Activated T-helper 1 cell treated with anti-CD3 and anti-CD28 coated beads, Interleukin-12 subunit alpha, Interleukin-12 subunit beta, Interleukin-2, Interleukin-4 antibody, amounts not matched to agents 30 ng/mL and 10 ng/mL and 1 ng/mL, durations not matched to agents 14 hours and 24 hours and 36 hours (primary cell): ENCODE results near the gene PLEKHG4B. TPM values are rescaled to one million over a fixed set of nuclear protein-coding genes. Genes with fewer than 3 reads are reported as not detected.
"Not testable (repeated sequence)": the region's sequence is repeated elsewhere in the genome, so short reads cannot be mapped to it uniquely, and the experiment has no call there.

Experiments used
- DNase-seq: peaks from one replicate; pipeline ENCODE4 v3.0.0; 2021; ENCODE audit warnings: low spot score
- H3K27ac Mint-ChIP-seq: one replicate; pipeline ENCODE4 v1.8.0; 2021; ENCODE audit warnings: mild to moderate bottlenecking, mixed read lengths
- H3K27me3 Mint-ChIP-seq: one replicate; pipeline ENCODE4 v1.8.0; 2022; ENCODE audit warnings: mild to moderate bottlenecking, moderate library complexity, mixed read lengths; ENCODE audit not compliant: insufficient read depth
- H3K36me3 Mint-ChIP-seq: one replicate; pipeline ENCODE4 v1.8.0; 2021; ENCODE audit warnings: low read depth, mixed read lengths
- H3K4me1 Mint-ChIP-seq: one replicate; pipeline ENCODE4 v1.8.0; 2021; ENCODE audit warnings: low read depth, mixed read lengths
- H3K4me3 Mint-ChIP-seq: one replicate; pipeline ENCODE4 v1.8.0; 2021; ENCODE audit warnings: mild to moderate bottlenecking, moderate library complexity, mixed read lengths
- H3K9me3 Mint-ChIP-seq: one replicate; pipeline ENCODE4 v1.8.0; 2021; ENCODE audit warnings: mixed read lengths
- intact Hi-C: fragments of 100-400 bp; cut with micrococcal nuclease; formaldehyde crosslinking; loops from one replicate; pipeline ENCODE4 v1.15.1; 2024
- total RNA-seq: library from RNA; stranded (reverse); gene quantifications from 2 replicates; pipeline ENCODE4 v1.2.3, GENCODE V29; 2022

Gene PLEKHG4B
- total RNA-seq, 1 donor from 2014 or later, result not detected

- H3K4me1 Mint-ChIP-seq, result no peaks in the 10 kb centered on the region
- DNase-seq, result no peak
- H3K27me3 Mint-ChIP-seq, result no peaks in the 10 kb centered on the region
- H3K27ac Mint-ChIP-seq, result no peak overlapping the region
- peaks cover 15% of the 10 kb centered on the region for H3K36me3 Mint-ChIP-seq
- H3K4me3 Mint-ChIP-seq, result no peak overlapping the region
- intact Hi-C loops, result no loop called here
- H3K9me3 Mint-ChIP-seq, result no peaks in the 10 kb centered on the region
Measured at GRCh38 chr5:200985-201384, 109.0 kb downstream of the PLEKHG4B start.

DNA sequence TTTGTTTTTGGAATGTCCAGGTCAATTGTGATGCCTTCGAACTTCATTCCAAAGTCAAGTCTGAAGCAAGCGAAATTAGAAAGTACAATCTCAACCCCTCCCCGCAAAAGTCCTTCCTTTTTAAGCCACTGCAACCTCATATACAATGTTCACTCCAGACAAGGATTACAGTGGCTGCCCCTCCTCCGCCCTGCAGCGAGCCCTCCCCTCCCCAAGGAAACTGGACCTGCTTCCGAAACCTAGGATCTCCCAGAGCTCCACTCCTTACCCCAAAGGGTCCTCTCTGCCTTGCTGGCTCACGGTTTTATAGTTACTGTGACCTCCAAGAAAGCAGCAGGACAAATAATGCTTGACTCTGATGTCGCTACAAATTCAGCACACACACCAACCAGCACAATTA lies 109.7 kb downstream of the PLEKHG4B start:
- Mint-ChIP-seq H3K9me3 (no peaks in the 10 kb centered on the region), H3K27ac (no peak overlapping the region), H3K4me1 (no peaks in the 10 kb centered on the region), H3K27me3 (no peaks in the 10 kb centered on the region), H3K36me3 (peaks cover 15% of the 10 kb centered on the region), H3K4me3 (no peak overlapping the region)
- intact Hi-C loops, result no loop called here
- no peak for DNase-seq

DNA sequence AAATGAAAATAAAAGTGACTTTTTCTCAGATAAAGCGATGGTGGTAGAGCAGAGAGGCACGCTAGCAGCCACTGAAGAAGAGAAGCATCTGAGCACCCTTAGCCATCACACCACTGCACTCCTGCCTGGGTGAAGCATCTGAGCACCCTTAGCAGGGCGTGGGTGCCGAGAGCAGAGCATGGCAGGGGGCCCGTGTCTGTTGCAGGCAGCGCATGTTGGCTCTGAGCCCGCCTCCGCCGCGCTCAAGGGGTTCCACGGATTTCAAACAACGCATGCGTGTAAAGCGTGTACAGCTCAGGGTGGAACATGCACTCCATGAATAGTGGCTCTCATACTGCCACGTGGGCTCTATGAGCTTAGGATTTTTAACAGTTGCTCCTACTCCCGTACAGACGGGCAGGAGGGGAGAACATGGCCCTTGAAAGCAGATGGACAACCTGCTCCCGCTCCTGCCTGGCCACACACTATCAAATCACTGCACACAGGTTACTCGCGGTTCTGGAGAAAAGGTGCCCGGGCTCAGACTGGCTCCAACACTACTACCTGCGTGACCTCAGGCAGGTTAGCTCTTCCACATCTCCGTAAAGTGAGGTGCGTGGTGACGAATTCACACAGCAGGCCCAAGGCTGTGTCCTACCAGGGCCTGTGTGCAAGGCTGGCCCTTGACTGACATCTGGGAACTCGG lies 111.4 kb downstream of the PLEKHG4B start:
- peaks cover 24% of the 10 kb centered on the region for H3K36me3 Mint-ChIP-seq
- no peak overlapping the region for H3K4me3 Mint-ChIP-seq
- H3K27me3 Mint-ChIP-seq, result no peaks in the 10 kb centered on the region

DNA sequence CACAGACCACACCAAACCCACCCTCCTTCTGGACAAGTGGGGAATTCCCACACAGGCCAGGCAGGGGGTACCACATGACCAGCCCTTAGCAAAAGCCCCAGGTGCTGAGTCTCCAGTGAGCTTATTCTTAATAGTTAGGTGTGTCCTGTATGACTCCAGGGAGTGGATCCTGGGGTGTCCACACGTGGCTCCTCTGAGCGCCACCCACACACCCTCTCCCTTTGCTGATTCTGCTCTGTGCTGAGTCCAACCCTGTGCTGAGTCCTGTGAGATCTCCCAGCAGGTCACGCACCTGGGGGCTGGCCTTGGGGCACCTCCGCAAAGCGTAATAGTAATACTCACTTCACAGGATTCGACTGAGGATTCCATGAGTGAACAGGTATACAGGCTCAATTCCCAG lies 112.0 kb downstream of the PLEKHG4B start:
- Mint-ChIP-seq H3K27ac (no peak overlapping the region), H3K4me3 (no peak overlapping the region), H3K9me3 (no peaks in the 10 kb centered on the region), H3K36me3 (peaks cover 24% of the 10 kb centered on the region), H3K4me1 (peaks cover 6% of the 10 kb centered on the region), H3K27me3 (no peaks in the 10 kb centered on the region)
- no peak for DNase-seq
- intact Hi-C loops, result no loop called here

More for the DNA sequence above, 111.4 kb downstream of the PLEKHG4B start:
- no peak for DNase-seq
- intact Hi-C loops, result no loop called here
- no peaks in the 10 kb centered on the region for H3K9me3 Mint-ChIP-seq
- peaks cover 6% of the 10 kb centered on the region for H3K4me1 Mint-ChIP-seq
- no peak overlapping the region for H3K27ac Mint-ChIP-seq

DNA sequence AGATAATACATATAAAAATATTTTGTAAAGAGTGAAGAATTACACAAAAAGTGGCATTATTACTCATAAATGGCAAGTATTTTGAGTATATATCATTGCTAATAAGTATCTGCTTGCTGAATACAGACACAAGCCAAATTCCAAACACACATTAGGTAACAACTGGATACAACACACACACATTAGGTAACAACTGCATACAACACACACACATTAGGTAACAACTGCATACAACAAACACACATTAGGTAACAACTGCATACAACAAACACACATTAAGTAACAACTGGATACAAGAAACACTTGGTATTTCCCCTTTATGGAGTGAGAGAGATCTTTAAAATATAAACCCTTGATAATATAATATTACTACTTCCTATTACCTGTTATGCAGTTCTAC lies 112.5 kb downstream of the PLEKHG4B start:
- Mint-ChIP-seq H3K9me3 (no peaks in the 10 kb centered on the region), H3K27me3 (no peaks in the 10 kb centered on the region), H3K4me3 (no peak overlapping the region), H3K27ac (peak overlapping the region; percentile 49), H3K4me1 (peaks cover 7% of the 10 kb centered on the region), H3K36me3 (peaks cover 24% of the 10 kb centered on the region)
- no peak for DNase-seq
- intact Hi-C loops, result no loop called here

DNA sequence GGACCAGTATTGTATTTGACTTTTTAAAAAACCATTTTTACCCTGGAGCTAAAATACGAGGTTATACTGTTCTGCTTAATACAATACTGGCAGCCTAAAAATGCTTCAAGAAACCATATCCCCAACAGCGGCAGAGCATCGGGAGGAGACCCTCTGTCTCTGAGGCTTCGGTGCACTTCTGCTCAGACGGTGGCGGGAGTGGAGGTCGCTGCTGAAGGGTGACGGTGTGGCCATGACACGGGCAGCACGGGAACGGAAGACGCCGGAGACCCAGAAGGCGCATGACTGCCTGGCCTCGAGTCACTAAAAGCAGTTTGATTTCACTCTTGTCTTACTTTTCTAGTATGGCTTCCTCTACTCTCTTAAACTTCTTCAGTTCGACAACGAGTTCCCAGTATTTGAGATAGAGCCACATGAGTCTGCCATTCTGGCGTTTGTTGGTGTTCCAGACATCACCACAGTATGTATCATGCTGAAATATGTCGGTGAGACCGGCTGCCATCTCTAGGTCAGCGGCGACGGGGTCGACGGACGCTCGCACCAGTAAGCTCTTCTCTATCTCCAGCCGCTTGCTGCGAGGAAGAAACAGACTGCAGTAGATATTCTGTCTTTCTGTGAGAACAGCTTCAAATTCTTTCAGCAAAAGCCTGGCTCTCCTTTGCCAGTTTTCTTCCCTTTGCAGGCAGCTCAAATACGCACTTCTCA lies 113.2 kb downstream of the PLEKHG4B start:
- DNase-seq, result no peak
- no peak overlapping the region for H3K4me3 Mint-ChIP-seq
- H3K36me3 Mint-ChIP-seq, result peaks cover 24% of the 10 kb centered on the region
- H3K4me1 Mint-ChIP-seq, result peaks cover 12% of the 10 kb centered on the region
- H3K9me3 Mint-ChIP-seq, result no peaks in the 10 kb centered on the region
- no peaks in the 10 kb centered on the region for H3K27me3 Mint-ChIP-seq
- no peak overlapping the region for H3K27ac Mint-ChIP-seq
- intact Hi-C loops, result no loop called here

DNA sequence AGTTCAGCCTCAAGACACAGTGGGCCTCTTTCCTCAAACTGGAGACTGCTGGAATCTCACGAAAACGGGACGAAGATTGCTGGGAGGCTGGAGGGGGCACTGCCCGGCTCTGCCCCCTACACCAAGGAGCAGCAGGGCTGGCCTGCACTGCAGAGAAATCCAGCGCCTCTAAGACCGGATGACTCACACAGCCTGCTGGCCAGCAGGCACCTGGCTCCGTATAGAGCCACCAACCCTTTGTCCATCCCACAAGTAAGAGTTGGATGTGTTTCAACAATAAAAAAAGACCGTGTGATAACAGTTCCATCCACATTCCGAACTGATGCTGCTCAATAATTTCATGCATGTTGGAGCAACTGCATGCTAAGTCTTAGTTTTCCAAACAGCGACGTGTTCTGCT lies 114.4 kb downstream of the PLEKHG4B start:
- peaks cover 24% of the 10 kb centered on the region for H3K36me3 Mint-ChIP-seq
- no peaks in the 10 kb centered on the region for H3K9me3 Mint-ChIP-seq
- no peak for DNase-seq
- intact Hi-C loops, result no loop called here
- no peak overlapping the region for H3K4me3 Mint-ChIP-seq
- H3K27me3 Mint-ChIP-seq, result no peaks in the 10 kb centered on the region
- no peak overlapping the region for H3K27ac Mint-ChIP-seq
- H3K4me1 Mint-ChIP-seq, result peaks cover 17% of the 10 kb centered on the region

GRCh38 chr5:206927-207536 lies 115.1 kb downstream of the PLEKHG4B start:
- no peaks in the 10 kb centered on the region for H3K9me3 Mint-ChIP-seq
- DNase-seq, result no peak
- peak overlapping the region; percentile 14 for H3K27ac Mint-ChIP-seq
- intact Hi-C loops, result no loop called here
- peaks cover 24% of the 10 kb centered on the region for H3K36me3 Mint-ChIP-seq
- peaks cover 17% of the 10 kb centered on the region for H3K4me1 Mint-ChIP-seq
- no peaks in the 10 kb centered on the region for H3K27me3 Mint-ChIP-seq
- no peak overlapping the region for H3K4me3 Mint-ChIP-seq

GRCh38 chr5:207599-207998 lies 115.6 kb downstream of the PLEKHG4B start:
- no peak overlapping the region for H3K27ac Mint-ChIP-seq
- H3K27me3 Mint-ChIP-seq, result no peaks in the 10 kb centered on the region
- H3K4me1 Mint-ChIP-seq, result peaks cover 17% of the 10 kb centered on the region
- no peak for DNase-seq
- no peaks in the 10 kb centered on the region for H3K9me3 Mint-ChIP-seq
- H3K4me3 Mint-ChIP-seq, result no peak overlapping the region
- peaks cover 24% of the 10 kb centered on the region for H3K36me3 Mint-ChIP-seq
- intact Hi-C loops, result no loop called here

- peaks cover 17% of the 10 kb centered on the region for H3K4me1 Mint-ChIP-seq
- H3K27me3 Mint-ChIP-seq, result no peaks in the 10 kb centered on the region
- peaks cover 24% of the 10 kb centered on the region for H3K36me3 Mint-ChIP-seq
- no peak overlapping the region for H3K4me3 Mint-ChIP-seq
- no peak for DNase-seq
- H3K27ac Mint-ChIP-seq, result no peak overlapping the region
- intact Hi-C loops, result no loop called here
- no peaks in the 10 kb centered on the region for H3K9me3 Mint-ChIP-seq
Measured at GRCh38 chr5:208449-209114, 116.6 kb downstream of the PLEKHG4B start.

DNA sequence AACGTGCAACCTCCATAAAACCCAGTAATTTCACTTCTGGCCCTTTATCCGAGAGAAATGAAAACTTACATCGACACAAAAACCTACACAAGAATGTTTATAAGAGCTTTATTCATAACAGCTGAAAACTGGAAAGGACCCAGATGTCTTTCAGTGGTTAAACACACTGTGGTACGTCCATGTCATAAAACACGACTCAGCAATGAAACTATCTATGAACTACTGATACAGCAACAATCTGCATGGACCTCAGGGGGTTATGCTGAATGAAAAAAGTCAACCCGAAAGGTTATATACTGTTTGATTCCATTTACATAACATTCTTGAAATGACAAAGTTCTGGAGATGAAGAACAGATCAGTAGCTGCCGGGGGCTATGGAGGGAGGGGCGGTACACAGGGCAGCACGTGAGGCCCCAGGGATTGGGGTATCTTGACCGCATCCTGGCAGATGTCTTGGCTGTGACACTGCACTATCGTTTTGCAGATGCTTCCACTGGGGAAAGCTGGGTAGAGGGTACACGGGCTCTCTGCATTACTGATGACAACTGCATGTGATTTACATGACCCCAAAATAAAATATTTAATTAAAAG lies 121.9 kb downstream of the PLEKHG4B start:
- Mint-ChIP-seq H3K4me3 (no peak overlapping the region), H3K9me3 (no peaks in the 10 kb centered on the region), H3K27me3 (no peaks in the 10 kb centered on the region), H3K36me3 (peaks cover 16% of the 10 kb centered on the region), H3K27ac (no peak overlapping the region), H3K4me1 (peaks cover 42% of the 10 kb centered on the region)
- intact Hi-C loops, result no loop called here
- DNase-seq, result no peak

GRCh38 chr5:215256-215655 lies 123.3 kb downstream of the PLEKHG4B start:
- Mint-ChIP-seq H3K4me1 (peaks cover 39% of the 10 kb centered on the region), H3K4me3 (peak overlapping the region; percentile 23), H3K36me3 (peaks cover 16% of the 10 kb centered on the region), H3K27ac (peak overlapping the region; percentile 78)
- H3K27me3 Mint-ChIP-seq, DNase-seq, H3K9me3 Mint-ChIP-seq: not testable (repeated sequence)
- intact Hi-C loops, result loop anchor here (5.0 kb wide), 2 partner anchors 227 to 247 kb away; partner anchors contain the start of gene EXOC3
